Activated naive CD4-positive, alpha-beta T cell treated with anti-CD3 and anti-CD28 coated beads, Interleukin-2, amount 50 U/mL, for 16 hours (primary cell): ENCODE results near the gene ZSCAN20.
A peak's percentile ranks its signal among the peaks of the same experiment; 100 is the strongest.

Experiments
- DNase-seq: peaks from one replicate; pipeline ENCODE4 v3.0.0-alpha.2; 2020

The ZSCAN20 gene

DNA sequence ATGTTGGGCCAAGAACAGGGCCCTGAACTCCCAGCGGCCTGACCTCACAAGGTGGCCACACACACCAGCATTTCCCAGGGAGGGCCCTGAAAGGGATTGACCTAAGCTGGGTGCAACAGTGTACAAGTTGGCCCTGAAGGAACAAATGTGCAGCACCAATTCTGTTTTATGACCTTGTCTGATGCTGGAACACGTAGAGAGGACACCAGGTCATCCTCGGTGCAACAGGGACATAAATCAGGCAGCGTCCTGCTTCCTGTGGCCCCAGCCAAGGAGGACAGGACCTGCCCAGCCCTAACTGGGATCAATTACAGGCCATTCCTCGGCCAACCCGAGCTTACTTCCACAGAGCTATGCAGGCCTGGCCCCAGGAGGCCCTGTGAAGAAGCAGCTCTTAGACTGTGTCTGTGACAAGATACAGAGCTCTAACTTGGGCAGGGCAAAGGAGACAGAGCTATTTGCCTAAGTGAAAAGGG is 28.7 kb upstream of the ZSCAN20 start:
- DNase-seq, result no peak

DNA sequence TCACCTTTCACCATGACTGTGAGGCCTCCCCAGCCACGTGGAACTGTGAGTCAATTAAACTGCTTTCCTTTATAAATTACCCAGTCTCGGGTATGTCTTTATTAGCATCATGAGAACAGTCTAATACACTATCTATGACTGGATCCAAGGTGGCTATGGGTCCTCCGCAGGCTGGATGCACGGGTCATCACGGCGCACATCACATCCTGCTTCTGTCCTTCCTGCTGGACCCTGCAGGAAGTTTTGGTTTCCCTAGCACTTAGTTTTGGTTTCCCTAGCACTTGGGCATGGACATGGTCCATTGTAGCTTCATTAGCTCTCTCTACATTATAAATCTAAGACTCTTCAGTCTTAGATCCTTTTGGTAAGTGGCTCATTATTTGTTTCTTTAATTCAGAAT is 27.3 kb upstream of the ZSCAN20 start:
- no peak for DNase-seq

DNA sequence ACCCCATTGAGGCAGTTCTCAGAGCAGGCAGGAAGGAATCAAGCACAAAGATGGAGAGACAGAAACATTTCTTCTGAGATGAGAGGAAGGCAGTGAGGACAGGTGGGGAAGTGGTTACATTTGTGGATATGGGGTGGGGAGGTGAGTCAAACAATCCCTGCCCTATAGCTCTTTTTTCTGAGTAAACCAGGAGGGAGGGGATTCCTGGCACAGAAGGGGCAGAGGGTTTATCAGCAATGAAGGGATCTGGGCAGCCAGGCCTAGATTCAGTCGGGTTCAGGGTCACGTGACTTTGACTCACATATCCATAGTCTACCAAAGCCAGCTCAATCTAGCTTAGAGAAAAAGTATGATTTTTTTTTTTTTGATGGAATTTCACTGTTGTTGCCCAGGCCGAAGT is 25.9 kb upstream of the ZSCAN20 start:
- no peak for DNase-seq

DNA sequence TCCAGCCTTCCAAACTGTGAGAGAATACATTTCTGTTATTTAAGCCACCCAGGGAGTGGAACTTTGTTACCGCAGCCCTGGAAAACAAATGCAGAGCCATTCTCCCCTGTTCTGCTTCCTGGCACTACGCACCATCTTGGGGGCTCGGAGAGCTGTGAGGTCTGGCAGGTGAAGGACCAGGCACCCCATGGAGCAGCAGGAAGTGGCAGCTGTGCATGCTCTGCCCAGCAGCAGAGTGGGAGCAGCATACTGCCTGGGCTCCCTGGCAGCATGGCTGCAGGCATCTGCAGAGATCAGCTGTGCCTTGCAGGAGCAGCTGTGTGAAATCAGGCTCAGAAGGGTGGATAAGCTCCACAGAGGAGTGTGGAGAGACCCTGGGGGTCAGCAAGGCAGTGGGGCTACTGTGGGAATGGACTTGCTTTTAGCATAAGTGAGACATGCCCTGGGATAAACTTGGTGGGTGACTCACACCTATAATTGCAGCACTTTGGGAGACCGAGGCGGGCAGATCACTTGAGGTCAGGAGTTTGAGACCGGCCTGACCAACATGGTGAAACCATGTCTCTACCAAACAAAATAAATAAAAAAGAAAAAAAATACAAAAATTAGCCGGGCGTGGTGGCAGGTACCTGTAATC is 17.7 kb upstream of the ZSCAN20 start:
- DNase-seq, result no peak

DNA sequence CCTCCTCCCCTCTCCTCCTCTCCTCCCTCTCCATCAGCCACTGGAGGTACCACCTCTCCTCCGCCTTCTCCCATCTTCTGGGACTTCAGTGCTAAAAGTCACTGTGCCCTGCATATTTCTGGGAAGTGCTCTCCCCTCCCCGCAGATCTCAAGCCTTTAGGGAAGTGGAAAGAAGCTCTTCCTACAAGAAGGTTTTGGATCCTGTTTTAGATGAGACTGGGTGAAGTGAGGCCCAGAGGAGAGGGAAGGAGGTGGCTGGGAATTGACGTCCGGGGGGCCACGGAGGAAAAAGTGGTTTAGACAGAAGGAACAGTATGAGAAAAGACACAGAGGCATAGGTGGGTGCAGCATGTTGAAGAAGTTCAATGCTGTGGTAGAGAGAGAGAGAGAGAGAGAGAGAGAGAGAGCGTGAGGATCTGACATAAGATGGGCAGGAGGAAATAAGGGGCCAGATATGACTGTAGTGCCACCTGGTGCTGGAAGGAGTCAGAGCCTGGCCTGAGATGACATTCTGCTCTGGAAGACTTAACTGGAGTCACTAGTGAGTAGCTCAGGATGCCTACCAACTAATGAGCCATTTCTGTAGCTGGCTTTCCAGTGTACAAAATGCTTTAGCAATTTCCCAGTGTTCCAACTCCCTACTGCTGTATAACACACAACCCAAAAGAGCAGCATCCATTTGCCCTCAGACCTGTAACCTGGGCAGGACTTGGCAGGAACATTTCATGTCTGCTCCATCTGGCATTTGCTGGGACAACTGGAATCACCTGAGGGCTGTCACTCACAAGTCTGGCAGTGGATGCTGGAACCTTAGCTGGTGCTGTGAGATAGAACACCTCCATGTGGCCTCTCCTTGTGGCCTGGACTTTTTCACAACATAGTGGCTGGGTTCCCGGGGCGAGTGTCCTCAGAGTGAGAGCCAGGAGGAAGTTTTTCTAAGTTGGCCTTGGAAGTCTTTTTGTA is 16.6 kb upstream of the ZSCAN20 start:
- peak; percentile 25 for DNase-seq

DNA sequence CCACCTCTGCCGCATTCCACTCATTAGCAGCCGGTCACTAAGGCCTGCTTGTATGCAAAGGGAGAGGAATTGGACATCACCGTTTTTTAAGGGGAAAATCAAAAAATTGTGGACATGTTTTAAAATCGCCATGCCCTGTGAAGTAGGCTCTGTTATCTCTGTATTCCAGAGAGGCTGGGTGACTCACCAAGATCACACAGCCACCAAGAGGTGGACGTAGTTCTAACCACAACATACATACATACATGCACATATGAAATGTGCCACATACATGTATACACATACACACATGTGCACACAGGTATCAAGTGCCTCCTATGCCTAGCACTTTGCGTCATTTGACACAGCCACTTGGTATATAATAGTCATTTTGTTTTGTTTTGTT is 16.0 kb upstream of the ZSCAN20 start:
- DNase-seq, result no peak

DNA sequence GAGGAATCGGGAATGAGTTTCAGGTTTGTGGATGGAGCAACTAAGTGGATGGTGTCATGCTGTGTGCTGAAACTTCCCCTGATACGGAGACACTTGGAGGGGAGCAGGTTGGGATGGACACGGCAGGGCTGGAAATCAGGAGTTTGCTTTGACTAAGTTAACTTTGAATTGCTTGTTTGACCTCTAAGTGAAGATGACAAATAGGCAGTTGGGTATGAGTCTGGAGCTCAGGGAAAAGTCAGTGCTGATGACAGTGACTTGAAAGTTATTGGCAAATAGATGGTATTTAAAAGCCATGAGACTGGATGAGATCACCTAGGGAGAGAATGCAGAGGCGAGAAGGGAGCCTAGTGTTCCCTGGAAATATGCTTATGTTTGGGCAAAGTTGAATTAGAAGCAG is 12.8 kb upstream of the ZSCAN20 start:
- DNase-seq, result no peak

DNA sequence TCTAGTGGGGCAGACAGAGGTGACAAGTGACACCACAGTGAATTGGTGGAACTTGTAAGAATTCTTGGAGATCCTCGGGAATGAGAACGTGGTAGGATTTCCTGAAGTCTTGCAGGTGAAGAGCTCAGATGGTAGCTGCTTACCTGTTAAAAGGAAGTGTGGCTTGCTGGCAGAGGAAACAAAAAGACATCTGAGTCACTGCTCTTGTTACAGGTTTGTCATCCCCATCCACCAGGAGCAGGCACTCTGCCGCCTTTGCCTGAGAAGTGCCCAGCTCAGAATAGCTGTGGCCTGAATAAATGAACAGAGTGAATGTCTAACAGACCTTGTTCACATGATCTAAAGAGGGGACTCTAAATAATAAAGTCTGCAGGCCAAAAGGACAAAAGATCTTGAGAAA is 12.3 kb upstream of the ZSCAN20 start:
- DNase-seq, result no peak

DNA sequence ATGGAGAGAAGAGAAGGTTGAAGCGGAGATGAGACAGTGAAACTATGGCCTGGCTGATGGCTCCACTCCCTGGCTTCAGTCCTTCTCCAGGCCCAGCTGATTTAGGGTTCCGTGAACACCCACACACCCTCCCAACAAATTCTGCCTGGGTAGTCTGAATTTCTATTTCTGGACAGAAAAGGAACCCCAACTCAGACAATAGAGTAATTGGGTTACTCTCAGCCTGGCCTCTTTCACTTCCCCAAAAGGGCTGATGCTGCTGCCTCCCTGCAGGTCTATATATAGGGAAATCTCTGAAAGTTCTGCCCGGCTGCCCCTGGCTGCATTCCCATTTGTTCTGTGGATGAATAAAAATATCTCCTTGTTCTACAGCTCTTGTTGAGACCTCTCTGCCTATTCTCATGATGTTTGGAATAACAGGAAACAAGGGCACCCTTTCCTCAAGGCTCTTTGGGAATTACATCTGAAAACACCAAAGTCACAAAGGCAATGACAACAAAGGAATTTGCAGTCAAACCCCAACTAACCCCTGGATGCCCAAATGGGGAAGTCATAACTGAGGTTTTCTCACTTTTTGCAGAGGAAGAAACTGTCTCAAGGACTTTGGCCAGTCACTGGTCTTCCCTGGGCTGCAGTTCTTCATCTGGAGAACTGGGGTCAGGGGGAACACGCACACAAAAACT is 11.4 kb upstream of the ZSCAN20 start:
- DNase-seq, result no peak

DNA sequence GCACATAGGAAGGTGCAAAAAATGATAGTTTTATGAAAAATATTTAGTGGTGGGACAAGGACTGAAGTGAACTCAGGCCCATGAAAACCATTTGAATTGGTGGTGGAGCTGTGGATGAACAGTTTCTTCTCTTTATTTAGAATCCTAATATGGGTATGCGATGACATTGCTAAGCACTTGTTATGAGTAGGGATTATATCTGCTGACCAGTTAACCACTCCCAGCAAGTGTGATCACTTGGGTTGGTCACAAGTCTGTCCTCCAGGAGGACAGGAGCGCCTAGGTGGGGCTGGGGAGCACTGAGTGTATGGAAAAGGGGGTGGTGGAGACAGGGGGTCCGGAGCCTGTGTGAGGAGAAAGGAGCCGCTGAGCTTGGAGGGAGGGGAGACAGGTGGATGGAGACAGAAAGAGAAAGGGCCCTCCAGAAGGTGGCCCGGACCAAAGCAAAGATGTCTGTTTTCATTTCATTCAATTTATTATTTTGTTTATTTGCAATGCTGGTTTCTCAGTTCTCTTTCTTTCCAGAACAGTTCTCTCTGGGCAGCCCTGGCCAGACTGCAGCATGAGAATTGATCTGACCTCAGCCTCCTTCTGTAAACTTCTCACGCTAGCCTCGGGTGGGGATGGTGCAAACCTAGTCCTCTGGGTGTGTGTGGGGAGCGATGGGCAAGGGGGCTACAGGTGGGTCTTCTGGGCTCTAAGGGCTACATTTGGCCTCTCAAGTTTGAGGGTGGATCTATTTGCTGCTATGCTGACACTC is 9.9 kb upstream of the ZSCAN20 start:
- DNase-seq, result no peak

DNA sequence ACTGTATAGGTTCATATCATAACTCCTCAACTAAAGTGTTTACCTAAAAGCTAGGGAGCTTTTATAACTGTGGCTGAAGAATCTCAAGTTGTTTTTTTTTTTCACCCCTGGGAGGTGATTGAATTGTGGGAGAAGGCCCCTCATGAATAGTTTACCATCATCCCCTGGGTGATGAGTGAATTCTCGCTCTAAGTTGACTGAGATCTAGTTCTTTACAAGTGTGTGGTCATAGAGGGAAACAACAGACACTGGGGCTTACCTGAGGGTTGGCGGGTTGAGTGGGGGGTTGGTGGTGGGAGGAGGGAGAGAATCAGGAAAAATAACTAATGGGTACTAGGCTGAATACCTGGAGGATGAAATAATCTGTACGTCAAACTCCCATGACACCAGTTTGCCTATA is 7.9 kb upstream of the ZSCAN20 start:
- no peak for DNase-seq

DNA sequence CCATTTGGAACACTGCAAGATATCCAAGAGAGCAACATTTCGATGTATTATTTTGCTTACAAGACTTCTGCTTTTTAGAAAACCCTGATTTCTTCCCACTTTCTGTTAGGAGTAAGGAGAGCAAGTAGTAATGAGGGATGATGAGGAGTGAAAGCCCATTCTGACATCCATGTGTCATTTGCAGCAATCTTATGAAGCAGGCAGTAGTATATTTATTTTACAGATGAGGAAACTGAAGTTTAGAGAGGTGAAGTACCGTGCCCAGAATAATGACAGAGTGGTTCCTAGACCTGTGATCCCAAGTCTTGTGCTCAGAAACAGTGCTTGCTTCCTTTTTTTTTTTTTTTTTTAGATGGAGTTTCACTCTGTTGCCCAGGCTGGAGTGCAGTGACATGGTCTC is 7.1 kb upstream of the ZSCAN20 start:
- no peak for DNase-seq

DNA sequence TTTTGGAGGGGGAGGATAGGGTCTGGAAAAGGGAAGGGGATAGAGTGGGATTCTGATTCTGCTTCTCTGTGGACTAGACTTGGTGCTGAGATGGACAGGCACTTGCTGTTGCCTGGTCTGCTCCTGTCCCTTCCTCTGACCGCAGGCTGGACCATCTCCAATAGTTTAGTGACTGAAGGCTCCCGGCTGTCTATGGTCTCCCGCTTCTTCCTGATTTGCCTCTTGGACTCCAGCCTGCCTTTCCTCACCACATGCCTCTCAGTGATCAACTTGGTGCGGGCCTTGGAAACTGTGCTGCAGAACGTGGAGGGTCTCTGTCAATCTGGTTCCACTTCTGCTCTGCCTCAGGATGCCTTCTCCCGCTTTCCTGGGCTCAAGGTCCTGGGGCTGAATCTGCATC is 6.3 kb upstream of the ZSCAN20 start:
- no peak for DNase-seq

DNA sequence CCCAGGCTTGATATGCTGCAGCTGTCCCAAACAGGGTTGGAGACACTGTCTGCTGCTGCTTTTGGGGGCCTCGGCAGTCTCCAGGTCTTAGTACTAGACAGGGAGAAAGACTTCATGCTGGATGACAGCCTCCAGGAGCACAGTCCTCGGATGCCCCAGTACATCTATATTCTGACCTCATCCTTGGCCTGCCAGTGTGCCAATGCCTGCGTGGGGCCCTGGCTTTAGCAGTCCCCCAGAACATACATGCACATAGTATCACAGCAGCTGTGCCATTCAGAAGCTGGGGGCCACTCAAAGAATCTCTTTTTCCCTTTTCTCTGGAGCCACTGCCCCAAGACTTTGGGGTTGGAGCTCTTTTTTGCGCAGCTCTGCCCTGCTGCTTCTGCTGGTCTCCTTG is 4.4 kb upstream of the ZSCAN20 start:
- DNase-seq, result no peak

DNA sequence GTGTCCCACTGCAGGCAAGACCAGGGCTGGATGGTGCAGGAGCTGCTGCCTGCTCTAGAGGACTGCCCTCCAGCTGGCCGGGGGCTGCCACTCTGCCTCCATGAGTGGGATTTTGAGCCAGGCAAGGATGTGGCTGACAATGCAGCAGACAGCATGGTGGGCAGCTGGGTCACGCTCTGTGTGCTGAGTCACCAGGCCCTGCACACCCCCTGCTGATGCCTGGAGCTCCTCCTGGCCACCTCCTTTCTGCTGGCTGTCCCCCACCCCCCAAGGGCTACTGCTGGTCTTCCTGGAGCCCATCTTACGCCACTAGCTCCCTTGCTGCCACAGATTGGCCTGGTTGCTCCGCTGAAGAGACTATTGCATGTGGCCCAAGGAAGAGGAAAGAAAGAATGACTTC is 3.9 kb upstream of the ZSCAN20 start:
- no peak for DNase-seq

DNA sequence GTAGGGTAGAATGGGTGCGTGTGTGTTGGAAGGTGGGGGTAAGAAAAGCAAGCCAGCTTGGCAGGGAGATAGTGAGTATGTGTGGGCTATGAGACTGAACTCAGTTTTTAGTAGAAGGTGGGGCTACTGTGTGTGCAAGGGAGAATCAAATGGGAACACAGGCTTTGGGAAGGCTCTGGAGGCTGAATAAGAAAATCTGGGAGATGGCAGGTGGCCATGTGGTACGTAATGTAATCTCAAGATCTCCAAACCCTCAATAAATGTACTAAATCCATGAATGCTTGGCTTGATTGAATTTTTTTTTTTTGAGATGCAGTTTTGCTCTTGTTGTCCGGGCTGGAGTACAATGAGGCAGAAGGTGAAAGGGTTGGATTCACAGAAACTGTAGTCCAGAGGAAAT is 3.5 kb upstream of the ZSCAN20 start:
- no peak for DNase-seq

DNA sequence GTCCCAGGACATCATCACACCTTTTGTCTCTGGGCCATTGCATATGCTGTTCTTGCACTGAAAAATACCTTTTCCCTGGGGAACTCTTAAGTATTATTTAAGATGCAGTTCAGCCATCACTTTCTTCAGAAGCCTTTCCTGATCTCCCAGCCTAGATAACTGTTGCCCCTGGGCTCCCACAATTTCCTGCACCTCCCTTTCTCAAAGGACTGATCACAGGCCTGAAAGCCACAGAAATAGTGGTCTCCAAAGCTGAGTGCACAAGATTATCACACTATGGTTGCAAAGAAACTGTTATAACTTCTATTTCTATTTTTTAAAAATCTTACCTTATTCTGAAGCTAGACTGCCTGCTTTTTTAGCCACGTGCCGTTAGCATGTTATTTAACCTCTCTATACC is 2.8 kb upstream of the ZSCAN20 start:
- no peak for DNase-seq

DNA sequence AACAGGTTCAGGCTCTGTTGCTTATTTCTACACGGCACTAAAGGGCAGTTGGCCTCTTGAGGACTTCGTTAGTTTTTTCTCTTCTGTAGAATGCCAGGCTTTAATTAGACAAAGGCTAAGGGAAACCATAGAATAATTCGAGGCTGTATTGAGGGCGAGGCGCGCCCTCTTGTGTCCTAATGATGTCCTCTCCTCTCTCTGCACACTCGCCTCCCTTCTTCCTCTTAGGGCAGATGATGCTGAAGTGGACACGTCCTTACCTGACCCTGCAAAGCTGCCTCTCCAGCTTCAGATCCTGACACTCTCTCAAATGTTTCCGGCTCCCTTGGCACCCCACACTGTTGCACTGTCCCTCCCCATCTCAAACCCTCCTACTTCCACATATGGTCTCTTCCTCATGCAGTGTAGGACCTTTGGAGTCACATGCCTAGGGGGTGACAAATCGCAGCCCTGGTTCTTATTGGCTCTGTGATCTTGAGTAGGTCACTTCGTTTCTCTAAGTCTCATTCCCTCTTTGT is 1.9 kb upstream of the ZSCAN20 start:
- peak; percentile 55 for DNase-seq

DNA sequence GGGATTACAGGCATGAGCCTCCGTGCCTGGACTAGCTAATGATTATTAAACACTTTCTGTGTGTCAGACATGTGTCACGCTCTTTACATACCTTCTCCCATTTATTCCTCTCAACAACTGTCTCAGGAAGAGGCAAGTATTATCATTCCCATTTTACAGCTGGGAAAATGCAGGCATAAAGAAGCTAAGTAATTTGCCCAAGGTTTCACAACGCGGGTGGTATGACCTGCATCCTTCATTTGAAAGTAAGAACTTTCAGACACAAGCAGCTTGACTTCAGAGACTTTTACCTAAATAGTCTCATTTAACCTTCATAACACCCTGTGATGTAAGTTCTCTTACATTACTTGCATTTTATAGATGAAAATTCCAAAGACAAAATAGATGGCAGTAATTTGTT is 1.0 kb upstream of the ZSCAN20 start:
- DNase-seq, result no peak

DNA sequence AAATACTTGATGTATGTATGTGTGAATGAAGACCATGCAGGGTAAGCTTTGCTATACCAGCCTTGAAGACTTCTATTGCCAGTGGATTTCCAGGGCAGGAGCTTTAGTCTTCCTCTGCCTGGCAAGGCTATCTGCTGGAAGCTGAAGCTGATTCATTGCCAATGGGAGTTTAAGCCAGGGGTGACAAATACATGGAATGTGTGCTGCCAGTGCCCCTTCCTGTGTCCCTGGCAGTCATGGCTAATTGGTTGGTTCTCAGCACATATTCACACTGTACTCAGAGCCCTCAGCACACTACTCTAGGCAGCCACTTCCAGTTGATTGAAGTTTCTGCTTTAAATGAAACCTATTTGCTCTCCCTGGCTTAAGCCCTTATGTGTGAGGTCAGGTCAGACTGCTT is 1.5 kb downstream of the ZSCAN20 start:
- DNase-seq, result no peak

DNA sequence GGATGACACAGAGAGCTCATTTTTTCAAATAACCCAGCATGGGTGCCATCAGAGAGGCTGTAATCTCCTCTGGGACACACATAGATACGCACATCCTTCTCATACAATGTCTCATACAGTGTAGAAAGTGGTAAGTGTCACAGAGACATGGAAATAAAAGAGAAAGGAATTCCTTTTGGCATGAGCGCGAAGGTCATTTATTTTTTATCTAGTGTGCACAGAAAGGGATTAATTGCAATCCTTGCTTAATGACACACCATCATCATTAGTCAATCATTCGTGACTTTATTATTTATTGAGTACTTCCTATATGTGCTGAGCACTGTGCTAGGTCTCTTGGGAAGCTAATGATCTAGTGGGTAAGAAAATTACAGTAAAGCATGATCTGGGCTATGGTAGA is 5.0 kb downstream of the ZSCAN20 start:
- no peak for DNase-seq

DNA sequence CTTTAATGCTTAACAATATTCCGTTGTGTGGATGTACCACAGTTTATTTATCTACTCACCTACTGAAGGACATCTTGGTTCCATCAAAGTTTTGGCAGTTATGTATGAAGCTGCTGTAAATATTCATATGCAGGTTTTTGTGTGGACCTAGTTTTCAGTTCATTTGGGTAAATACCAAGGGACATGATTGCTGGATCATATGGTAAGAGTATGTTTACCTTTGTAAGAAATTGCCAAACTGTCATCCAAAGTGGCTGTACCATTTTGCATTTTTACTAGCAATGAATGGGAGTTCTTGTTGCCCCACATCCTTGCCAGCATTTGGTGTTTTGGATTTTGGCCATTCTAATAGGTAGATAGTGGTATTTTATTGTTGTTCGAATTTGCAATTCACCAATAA is 10.0 kb downstream of the ZSCAN20 start:
- DNase-seq, result no peak

DNA sequence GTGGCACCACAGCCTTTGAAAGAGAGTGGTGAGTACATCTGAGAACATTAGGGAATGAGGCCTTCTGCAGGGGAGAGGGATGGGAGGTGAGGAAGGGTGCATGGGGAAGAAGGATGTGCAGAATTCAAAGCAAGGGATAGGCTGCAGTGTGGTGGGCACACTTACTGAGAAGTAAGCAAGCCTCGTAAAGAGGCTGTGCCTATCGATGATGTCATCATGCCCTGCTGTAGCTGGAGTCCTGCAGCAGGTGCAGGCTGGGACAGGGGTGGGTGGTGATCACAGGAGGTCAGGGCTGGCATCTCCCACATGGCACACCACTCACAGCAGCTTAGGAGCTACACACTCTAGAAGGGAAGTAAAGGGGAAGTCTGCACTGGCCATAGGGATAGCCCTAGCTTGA is 16.2 kb downstream of the ZSCAN20 start:
- DNase-seq, result no peak
